ENCODE results near the gene SCCPDH. TPM values are rescaled to one million over a fixed set of nuclear protein-coding genes. Genes with fewer than 3 reads are reported as not detected.

The SCCPDH gene
- total and polyA plus RNA-seq, 9 of the 15 experiments (the other 6 are each of a cell fraction or from before 2014, with no cell fraction given), result 7.0 to 61.9 (median 38.3) TPM

- TF ChIP-seq, protein P1, sequence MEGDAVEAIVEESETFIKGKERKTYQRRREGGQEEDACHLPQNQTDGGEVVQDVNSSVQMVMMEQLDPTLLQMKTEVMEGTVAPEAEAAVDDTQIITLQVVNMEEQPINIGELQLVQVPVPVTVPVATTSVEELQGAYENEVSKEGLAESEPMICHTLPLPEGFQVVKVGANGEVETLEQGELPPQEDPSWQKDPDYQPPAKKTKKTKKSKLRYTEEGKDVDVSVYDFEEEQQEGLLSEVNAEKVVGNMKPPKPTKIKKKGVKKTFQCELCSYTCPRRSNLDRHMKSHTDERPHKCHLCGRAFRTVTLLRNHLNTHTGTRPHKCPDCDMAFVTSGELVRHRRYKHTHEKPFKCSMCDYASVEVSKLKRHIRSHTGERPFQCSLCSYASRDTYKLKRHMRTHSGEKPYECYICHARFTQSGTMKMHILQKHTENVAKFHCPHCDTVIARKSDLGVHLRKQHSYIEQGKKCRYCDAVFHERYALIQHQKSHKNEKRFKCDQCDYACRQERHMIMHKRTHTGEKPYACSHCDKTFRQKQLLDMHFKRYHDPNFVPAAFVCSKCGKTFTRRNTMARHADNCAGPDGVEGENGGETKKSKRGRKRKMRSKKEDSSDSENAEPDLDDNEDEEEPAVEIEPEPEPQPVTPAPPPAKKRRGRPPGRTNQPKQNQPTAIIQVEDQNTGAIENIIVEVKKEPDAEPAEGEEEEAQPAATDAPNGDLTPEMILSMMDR (IDR thresholded peaks at IDR 0.05 in 2 of 3, conservative IDR thresholded peaks at IDR 0.05 in 1 of 3; ENCODE audit: insufficient read depth in 2 of 3, low read depth in 1 of 3, low read length in 3 of 3), result peak; percentile 84 to 96 (median 93)
- TF ChIP-seq MIER1 (IDR thresholded peaks at IDR 0.05; ENCODE audit: low read depth) (no peak), YBX1 (IDR thresholded peaks at IDR 0.05) (no peak), TGIF2 (CRISPR knock-in tag; IDR thresholded peaks at IDR 0.05) (no peak), SRSF1 (IDR thresholded peaks at IDR 0.05; ENCODE audit: low read depth, low read length) (no peak), MITF (IDR thresholded peaks at IDR 0.05) (no peak), WHSC1 (IDR thresholded peaks at IDR 0.05; ENCODE audit: low read length) (no peak), ZNF398 (CRISPR knock-in tag; IDR thresholded peaks at IDR 0.05) (no peak), STAT5B (CRISPR knock-in tag; IDR thresholded peaks at IDR 0.05) (no peak), GATAD2A (IDR thresholded peaks at IDR 0.05) (no peak), BCLAF1 (IDR thresholded peaks at IDR 0.05; ENCODE audit: borderline replicate concordance in 1 of 2, control insufficient read depth in 1 of 2, low read depth in 2 of 2, low read length in 1 of 2) (no peak)
- TF ChIP-seq, protein P2, sequence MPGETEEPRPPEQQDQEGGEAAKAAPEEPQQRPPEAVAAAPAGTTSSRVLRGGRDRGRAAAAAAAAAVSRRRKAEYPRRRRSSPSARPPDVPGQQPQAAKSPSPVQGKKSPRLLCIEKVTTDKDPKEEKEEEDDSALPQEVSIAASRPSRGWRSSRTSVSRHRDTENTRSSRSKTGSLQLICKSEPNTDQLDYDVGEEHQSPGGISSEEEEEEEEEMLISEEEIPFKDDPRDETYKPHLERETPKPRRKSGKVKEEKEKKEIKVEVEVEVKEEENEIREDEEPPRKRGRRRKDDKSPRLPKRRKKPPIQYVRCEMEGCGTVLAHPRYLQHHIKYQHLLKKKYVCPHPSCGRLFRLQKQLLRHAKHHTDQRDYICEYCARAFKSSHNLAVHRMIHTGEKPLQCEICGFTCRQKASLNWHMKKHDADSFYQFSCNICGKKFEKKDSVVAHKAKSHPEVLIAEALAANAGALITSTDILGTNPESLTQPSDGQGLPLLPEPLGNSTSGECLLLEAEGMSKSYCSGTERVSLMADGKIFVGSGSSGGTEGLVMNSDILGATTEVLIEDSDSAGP (CRISPR knock-in tag; IDR thresholded peaks at IDR 0.05), result peak; percentile 85
These were observed 34.7 kb upstream of the SCCPDH start (continued) for GRCh38 chr1:246689409-246690008.
